IMR-90 (cell line): Measurements from ENCODE around the gene ADCY2. TPM values are rescaled to one million over a fixed set of nuclear protein-coding genes. Genes with fewer than 3 reads are reported as not detected.

Source experiments
- ATAC-seq: fragments of 200-7000 bp; cut with Tn5 transposase; 2 replicates; pipeline ENCODE4 v1.9.1; 2020; ENCODE audit warnings: low read depth, mild to moderate bottlenecking, moderate library complexity
- BruUV-seq: library from RNA; stranded (reverse); fragments of 400-500 nt; replicated peaks from 2 replicates; lab custom pipeline; 2021; lab: Mats Ljungman, UMichigan
- CTCF ChIA-PET: fragments of 300-600 bp; formaldehyde crosslinking; extraction: SDS; loops from one replicate; lab custom pipeline; 2021; ENCODE audit warnings: antibody characterized with exemption; lab: Yijun Ruan, JAX
- POLR2A ChIA-PET: fragments of 300-600 bp; sonication (Branson Sonifier 250); formaldehyde crosslinking; loops from one replicate; lab custom pipeline; 2022; ENCODE audit warnings: antibody characterized with exemption; ENCODE audit not compliant: unreplicated experiment; lab: Charles Lee
- DNase-seq: peaks from one replicate; pipeline ENCODE4 v3.0.0; 2013
- H2AFZ ChIP-seq: replicated peaks from 2 replicates; pipeline ENCODE3; 2013; ENCODE audit warnings: low read length, mild to moderate bottlenecking; ENCODE audit not compliant: poor library complexity
- H2AK5ac ChIP-seq: 2 replicates; pipeline ENCODE4 v1.6.1; 2013; ENCODE audit warnings: low read depth, low read length, inconsistent platforms
- H2AK9ac ChIP-seq: replicated peaks from 2 replicates; pipeline ENCODE3; 2013; ENCODE audit warnings: mild to moderate bottlenecking, low read depth, low read length, moderate library complexity; ENCODE audit not compliant: poor library complexity
- H2BK120ac ChIP-seq: 2 replicates; pipeline ENCODE4 v1.6.1; 2013; ENCODE audit warnings: low read depth, low read length, inconsistent platforms
- H2BK15ac ChIP-seq: 3 replicates; pipeline ENCODE4 v1.6.1; 2013; ENCODE audit warnings: low read depth, low read length, inconsistent platforms
- H2BK20ac ChIP-seq: 2 replicates; pipeline ENCODE4 v1.6.1; 2013; ENCODE audit warnings: low read depth, mild to moderate bottlenecking, inconsistent platforms, low read length, moderate library complexity
- H2BK5ac ChIP-seq: 2 replicates; pipeline ENCODE4 v1.6.1; 2013; ENCODE audit warnings: mild to moderate bottlenecking, low read depth, low read length, inconsistent platforms; ENCODE audit not compliant: poor library complexity, severe bottlenecking
- H3K14ac ChIP-seq: replicated peaks from 2 replicates; pipeline ENCODE4 v1.6.1; 2013; ENCODE audit warnings: low read depth, low read length, inconsistent platforms
- H3K18ac ChIP-seq: 2 replicates; pipeline ENCODE4 v1.6.1; 2013; ENCODE audit warnings: low read depth, low read length, control low read depth
- H3K23ac ChIP-seq: 2 replicates; pipeline ENCODE4 v1.6.1; 2013; ENCODE audit warnings: low read depth, low read length, inconsistent platforms
- H3K27ac ChIP-seq: 2 replicates; pipeline ENCODE4 v1.5.1; 2013; ENCODE audit warnings: mild to moderate bottlenecking, control low read depth, low read length; ENCODE audit not compliant: insufficient read depth
- H3K27me3 ChIP-seq: 2 replicates; pipeline ENCODE4 v1.6.1; 2013; ENCODE audit warnings: low read length; ENCODE audit not compliant: control insufficient read depth, insufficient read depth
- H3K36me3 ChIP-seq: 2 replicates; pipeline ENCODE4 v1.6.1; 2013; ENCODE audit warnings: low read length, mixed read lengths; ENCODE audit not compliant: control insufficient read depth, insufficient read depth
- H3K4ac ChIP-seq: 2 replicates; pipeline ENCODE4 v1.6.1; 2013; ENCODE audit warnings: low read depth, low read length, inconsistent platforms
- H3K4me1 ChIP-seq: 2 replicates; pipeline ENCODE4 v1.6.1; 2013; ENCODE audit warnings: low read length, mixed read lengths; ENCODE audit not compliant: control insufficient read depth, insufficient read depth
- H3K4me2 ChIP-seq: 2 replicates; pipeline ENCODE4 v1.6.1; 2013; ENCODE audit warnings: low read depth, mild to moderate bottlenecking, control low read depth, low read length, moderate library complexity
- H3K4me3 ChIP-seq: 2 replicates; pipeline ENCODE4 v1.5.1; 2013; ENCODE audit warnings: low read depth, mild to moderate bottlenecking, control low read depth, low read length, moderate library complexity; ENCODE audit not compliant: insufficient read depth
- H3K56ac ChIP-seq: 2 replicates; pipeline ENCODE4 v1.6.1; 2013; ENCODE audit warnings: low read length, inconsistent platforms; ENCODE audit not compliant: insufficient read depth; ENCODE audit errors: extremely low read depth
- H3K79me1 ChIP-seq, 2 experiments: 2 replicates each; pipeline ENCODE4 v1.6.1; 2013; ENCODE audit warnings: low read length in 2 of 2, inconsistent platforms in 1 of 2, low read depth in 1 of 2
- H3K9ac ChIP-seq: 2 replicates; pipeline ENCODE4 v1.6.1; 2013; ENCODE audit warnings: low read depth, low read length, control low read depth
- H3K9me1 ChIP-seq: 2 replicates; pipeline ENCODE4 v1.6.1; 2013; ENCODE audit warnings: low read length, inconsistent platforms; ENCODE audit not compliant: insufficient read depth
- H3K9me3 ChIP-seq: 2 replicates; pipeline ENCODE4 v1.6.1; 2013; ENCODE audit warnings: low read length; ENCODE audit not compliant: control insufficient read depth, insufficient read depth
- H4K20me1 ChIP-seq: 2 replicates; pipeline ENCODE4 v1.6.1; 2013; ENCODE audit warnings: low read length, inconsistent platforms; ENCODE audit not compliant: insufficient read depth
- H4K5ac ChIP-seq: 2 replicates; pipeline ENCODE4 v1.6.1; 2013; ENCODE audit warnings: mild to moderate bottlenecking, low read depth, low read length, control low read depth
- H4K8ac ChIP-seq, 2 experiments: 2 replicates each; pipeline ENCODE4 v1.6.1; 2013; ENCODE audit warnings: low read depth in 2 of 2, low read length in 2 of 2, control low read depth in 1 of 2, inconsistent platforms in 1 of 2
- H4K91ac ChIP-seq: 2 replicates; pipeline ENCODE4 v1.6.1; 2013; ENCODE audit warnings: low read depth, low read length, inconsistent platforms; ENCODE audit not compliant: insufficient read depth
- BHLHE40 ChIP-seq: fragments of 150-350 bp; IDR thresholded peaks from 2 replicates; pipeline ENCODE4 v1.6.1; 2016; ENCODE audit warnings: mild to moderate bottlenecking, low read depth, low read length
- CEBPB ChIP-seq: IDR thresholded peaks from 2 replicates; pipeline ENCODE4 v1.6.1; 2012; ENCODE audit warnings: low read depth, low read length, improper control_type of control experiment
- FOS ChIP-seq: fragments of 150-350 bp; IDR thresholded peaks from 2 replicates; pipeline ENCODE4 v1.6.1; 2016; ENCODE audit warnings: low read depth, low read length
- MAFK ChIP-seq: IDR thresholded peaks from 2 replicates; pipeline ENCODE4 v1.6.1; 2012; ENCODE audit warnings: low read depth, low read length, improper control_type of control experiment
- MAZ ChIP-seq: IDR thresholded peaks from 2 replicates; pipeline ENCODE4 v1.6.1; 2012; ENCODE audit warnings: low read depth, mild to moderate bottlenecking, low read length, improper control_type of control experiment, moderate library complexity, borderline replicate concordance
- MXI1 ChIP-seq: IDR thresholded peaks from 2 replicates; pipeline ENCODE4 v1.6.1; 2012; ENCODE audit warnings: low read depth, mild to moderate bottlenecking, low read length, moderate library complexity, borderline replicate concordance
- NFE2L2 ChIP-seq: fragments of 150-350 bp; IDR thresholded peaks from 2 replicates; pipeline ENCODE4 v1.6.1; 2016; ENCODE audit warnings: low read depth, mild to moderate bottlenecking, low read length
- POLR2A ChIP-seq: IDR thresholded peaks from 2 replicates; pipeline ENCODE4 v1.6.1; 2012; ENCODE audit warnings: mild to moderate bottlenecking, low read depth, low read length
- RAD21 ChIP-seq: IDR thresholded peaks from 2 replicates; pipeline ENCODE4 v1.6.1; 2012; ENCODE audit warnings: low read length, improper control_type of control experiment
- RCOR1 ChIP-seq: IDR thresholded peaks from 2 replicates; pipeline ENCODE4 v1.6.1; 2012; ENCODE audit warnings: mild to moderate bottlenecking, low read length, improper control_type of control experiment; ENCODE audit not compliant: insufficient replicate concordance
- SMC3 ChIP-seq: fragments of 150-350 bp; IDR thresholded peaks from 2 replicates; pipeline ENCODE4 v1.6.1; 2016; ENCODE audit warnings: low read depth, mild to moderate bottlenecking, antibody characterized with exemption, low read length, moderate library complexity
- WGBS, 2 experiments: methylation state at CpG; one replicate each; pipeline versions ENCODE4 v1.1.5 to v1.1.7; 2013; ENCODE audit warnings: missing lambda C conversion rate in 2 of 2; ENCODE audit not compliant: insufficient read length in 1 of 2; ENCODE audit errors: extremely low coverage in 2 of 2; 5-methylcytosine and 5-hydroxymethylcytosine counted together
- dilution Hi-C: fragments of 300-500 bp; cut with HindIII; formaldehyde crosslinking; loops from one replicate; pipeline ENCODE4 v1.14.3; 2018; ENCODE audit warnings: low sequenced_read_pairs; ENCODE audit not compliant: unreplicated experiment
- in situ Hi-C: fragments of 300-500 bp; cut with MboI; formaldehyde crosslinking; loops from 3 replicates; pipeline ENCODE4 v1.14.3; 2019; ENCODE audit warnings: low sequenced_read_pairs, inconsistent platforms, mixed read lengths
- intact Hi-C: fragments of 100-400 bp; cut with micrococcal nuclease; formaldehyde crosslinking; loops from 2 replicates; pipeline ENCODE4 v1.10.0; 2022
- polyA plus RNA-seq, 3 experiments: library from polyadenylated mRNA; depleted of rRNA; stranded (reverse); fragments of >200 nt; gene quantifications; 2 replicates each; pipeline ENCODE4 v1.2.3, GENCODE V29; 2012; ENCODE audit warnings: low replicate concordance in 1 of 3
- total RNA-seq: library from RNA; depleted of rRNA; stranded (reverse); fragments of >200 nt; gene quantifications from 2 replicates; pipeline ENCODE4 v1.2.3, GENCODE V29; 2012
- TF ChIP-seq, protein P1 (sequence below): fragments of 150-350 bp; IDR thresholded peaks from 2 replicates; pipeline ENCODE4 v1.6.1; 2017; ENCODE audit warnings: mild to moderate bottlenecking, antibody characterized with exemption, low read length, low read depth
- TF ChIP-seq, protein P2 (sequence below): conservative IDR thresholded peaks from 2 replicates; pipeline ENCODE4 v1.5.1; 2012; ENCODE audit warnings: mild to moderate bottlenecking, low read depth, low read length, improper control_type of control experiment
- TF ChIP-seq, protein P3 (sequence below): fragments of 150-350 bp; IDR thresholded peaks from 2 replicates; pipeline ENCODE4 v1.6.1; 2016; ENCODE audit warnings: low read depth, mild to moderate bottlenecking, low read length, moderate library complexity, borderline replicate concordance

The ADCY2 gene
- total and polyA plus RNA-seq, 2 of the 4 experiments (the other 2 are of a cell fraction): not detected

DNA sequence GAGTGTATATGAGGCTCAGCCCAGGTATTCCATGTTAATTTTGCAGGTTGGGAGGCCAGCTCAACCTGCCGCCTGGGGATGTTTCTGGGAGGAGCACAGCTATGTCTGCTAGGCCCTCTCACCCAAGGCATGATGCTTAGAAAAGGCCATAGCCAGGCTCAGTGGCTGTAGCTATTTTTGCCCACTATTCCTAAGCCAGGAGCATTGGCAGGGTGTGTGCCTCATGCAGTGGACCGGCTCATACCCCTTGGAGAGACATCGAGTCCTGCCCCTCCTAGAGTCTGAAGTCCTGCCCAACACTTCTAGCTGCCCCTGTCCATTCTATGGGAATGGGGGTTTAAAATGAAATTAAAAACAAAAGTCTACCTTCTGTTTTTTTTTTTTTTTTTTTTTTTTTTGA lies 22.3 kb downstream of the ADCY2 start:
- H2BK20ac ChIP-seq: no peak overlapping the region
- DNase-seq (no peak), ATAC-seq (no peak)
- no peak overlapping the region for H3K27ac ChIP-seq
- H4K5ac ChIP-seq: no peak overlapping the region
- dilution Hi-C loops (no loop called here), intact Hi-C loops (no loop called here), in situ Hi-C loops (no loop called here)
- H2BK15ac ChIP-seq: no peak overlapping the region
- H3K9ac ChIP-seq: no peak overlapping the region
- no peaks in the 10 kb centered on the region for H3K4me1 ChIP-seq
- CTCF ChIA-PET: no interaction called here
- no peak overlapping the region for H4K8ac ChIP-seq
- H4K91ac ChIP-seq: no peak overlapping the region
- WGBS, 2 experiments: no CpG with 5 or more reads among the region's 3 CpGs
- no peaks in the 10 kb centered on the region for H3K27me3 ChIP-seq
- H3K4me2 ChIP-seq: no peak overlapping the region
- H3K36me3 ChIP-seq: no peaks in the 10 kb centered on the region
- no peak overlapping the region for H3K14ac ChIP-seq
- no peak overlapping the region for H2AK9ac ChIP-seq
- H3K9me3 ChIP-seq: peaks cover 22% of the 10 kb centered on the region
- no peak for TF ChIP-seq RAD21
- TF ChIP-seq, protein P1, sequence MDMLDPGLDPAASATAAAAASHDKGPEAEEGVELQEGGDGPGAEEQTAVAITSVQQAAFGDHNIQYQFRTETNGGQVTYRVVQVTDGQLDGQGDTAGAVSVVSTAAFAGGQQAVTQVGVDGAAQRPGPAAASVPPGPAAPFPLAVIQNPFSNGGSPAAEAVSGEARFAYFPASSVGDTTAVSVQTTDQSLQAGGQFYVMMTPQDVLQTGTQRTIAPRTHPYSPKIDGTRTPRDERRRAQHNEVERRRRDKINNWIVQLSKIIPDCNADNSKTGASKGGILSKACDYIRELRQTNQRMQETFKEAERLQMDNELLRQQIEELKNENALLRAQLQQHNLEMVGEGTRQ: no peak
- no peak for TF ChIP-seq BHLHE40
- TF ChIP-seq RCOR1: no peak
- no peak for TF ChIP-seq CEBPB
- no peak for TF ChIP-seq MAFK
- TF ChIP-seq MAZ: no peak
- no peak for TF ChIP-seq POLR2A
- TF ChIP-seq, protein P2, sequence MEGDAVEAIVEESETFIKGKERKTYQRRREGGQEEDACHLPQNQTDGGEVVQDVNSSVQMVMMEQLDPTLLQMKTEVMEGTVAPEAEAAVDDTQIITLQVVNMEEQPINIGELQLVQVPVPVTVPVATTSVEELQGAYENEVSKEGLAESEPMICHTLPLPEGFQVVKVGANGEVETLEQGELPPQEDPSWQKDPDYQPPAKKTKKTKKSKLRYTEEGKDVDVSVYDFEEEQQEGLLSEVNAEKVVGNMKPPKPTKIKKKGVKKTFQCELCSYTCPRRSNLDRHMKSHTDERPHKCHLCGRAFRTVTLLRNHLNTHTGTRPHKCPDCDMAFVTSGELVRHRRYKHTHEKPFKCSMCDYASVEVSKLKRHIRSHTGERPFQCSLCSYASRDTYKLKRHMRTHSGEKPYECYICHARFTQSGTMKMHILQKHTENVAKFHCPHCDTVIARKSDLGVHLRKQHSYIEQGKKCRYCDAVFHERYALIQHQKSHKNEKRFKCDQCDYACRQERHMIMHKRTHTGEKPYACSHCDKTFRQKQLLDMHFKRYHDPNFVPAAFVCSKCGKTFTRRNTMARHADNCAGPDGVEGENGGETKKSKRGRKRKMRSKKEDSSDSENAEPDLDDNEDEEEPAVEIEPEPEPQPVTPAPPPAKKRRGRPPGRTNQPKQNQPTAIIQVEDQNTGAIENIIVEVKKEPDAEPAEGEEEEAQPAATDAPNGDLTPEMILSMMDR: no peak
- no peak for TF ChIP-seq MXI1
- TF ChIP-seq NFE2L2: no peak
- TF ChIP-seq, protein P3, sequence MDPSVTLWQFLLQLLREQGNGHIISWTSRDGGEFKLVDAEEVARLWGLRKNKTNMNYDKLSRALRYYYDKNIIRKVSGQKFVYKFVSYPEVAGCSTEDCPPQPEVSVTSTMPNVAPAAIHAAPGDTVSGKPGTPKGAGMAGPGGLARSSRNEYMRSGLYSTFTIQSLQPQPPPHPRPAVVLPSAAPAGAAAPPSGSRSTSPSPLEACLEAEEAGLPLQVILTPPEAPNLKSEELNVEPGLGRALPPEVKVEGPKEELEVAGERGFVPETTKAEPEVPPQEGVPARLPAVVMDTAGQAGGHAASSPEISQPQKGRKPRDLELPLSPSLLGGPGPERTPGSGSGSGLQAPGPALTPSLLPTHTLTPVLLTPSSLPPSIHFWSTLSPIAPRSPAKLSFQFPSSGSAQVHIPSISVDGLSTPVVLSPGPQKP: no peak
- TF ChIP-seq SMC3: no peak
- TF ChIP-seq FOS: no peak
- H2AK5ac ChIP-seq: no peak overlapping the region
- H3K56ac ChIP-seq: no peak overlapping the region
- H2BK120ac ChIP-seq: no peak overlapping the region
- no peak overlapping the region for H3K4me3 ChIP-seq
- H2BK5ac ChIP-seq: no peak overlapping the region
- no TSS peak for BruUV-seq
- no peak overlapping the region for H3K4ac ChIP-seq
- POLR2A ChIA-PET: no interaction called here
- no peak overlapping the region for H2AFZ ChIP-seq
- H3K79me1 ChIP-seq: no peaks in the 10 kb centered on the region
- H3K18ac ChIP-seq: no peak overlapping the region
- H3K23ac ChIP-seq: no peak overlapping the region
- H3K9me1 ChIP-seq: no peaks in the 10 kb centered on the region
- H4K20me1 ChIP-seq: no peaks in the 10 kb centered on the region
